GM12873 (cell line): ENCODE measurements around the gene KLK3.

ENCODE experiments used
- CTCF ChIP-seq: IDR thresholded peaks from 2 replicates; pipeline ENCODE4 v1.5.1; 2012; ENCODE audit warnings: low read depth, mild to moderate bottlenecking, moderate library complexity, low read length, control low read depth; ENCODE audit not compliant: insufficient read depth; ENCODE audit errors: missing control alignments

KLK3 gene

GRCh38 chr19:50854636-50855410, at the start of gene KLK3:
KLK3 (plus strand) TSS chr19:50854915; CDS start chr19:50854956, 41 bp downstream.
- TF ChIP-seq CTCF, result no peak

- no peak for TF ChIP-seq CTCF
Measured at GRCh38 chr19:50808856-50809255, 45.9 kb upstream of the KLK3 start.

- TF ChIP-seq CTCF, result no peak
Measured at GRCh38 chr19:50812474-50812873, 42.2 kb upstream of the KLK3 start.

- no peak for TF ChIP-seq CTCF
Measured at GRCh38 chr19:50814883-50815282, 39.8 kb upstream of the KLK3 start.

GRCh38 chr19:50815439-50815838, 39.3 kb upstream of the KLK3 start:
- TF ChIP-seq CTCF, result no peak

- TF ChIP-seq CTCF, result no peak
Measured at GRCh38 chr19:50817941-50818858, 36.5 kb upstream of the KLK3 start.

- TF ChIP-seq CTCF, result no peak
Measured at GRCh38 chr19:50818859-50819472, 35.7 kb upstream of the KLK3 start.
